Transverse colon (tissue), 3 donors: ENCODE measurements around the gene MPRIP.

Source experiments
- CTCF ChIP-seq, 5 experiments: fragments of 200-600 bp in 3 of 5; fragments of 450-650 bp in 2 of 5; sonication (generic) in 3 of 5; IDR thresholded peaks; 1 replicate in 2 of 5; 2 replicates in 3 of 5; pipeline ENCODE4 v1.5.1; 2016 to 2017; ENCODE audit warnings: antibody characterized with exemption in 5 of 5, inconsistent platforms in 3 of 5, mild to moderate bottlenecking in 2 of 5, moderate library complexity in 1 of 5
- EP300 ChIP-seq: sonication (generic); formaldehyde crosslinking; IDR thresholded peaks from one replicate; pipeline ENCODE4 v1.6.1; 2017; ENCODE audit warnings: antibody characterized with exemption, low read depth

- TF ChIP-seq EP300 (no peak), CTCF (IDR thresholded peaks at IDR 0.05) (no peak)
These were observed 35.8 kb downstream of the MPRIP start for GRCh38 chr17:17077861-17078732.
